ENCODE data around the gene TP53I11.

Gene TP53I11

DNA sequence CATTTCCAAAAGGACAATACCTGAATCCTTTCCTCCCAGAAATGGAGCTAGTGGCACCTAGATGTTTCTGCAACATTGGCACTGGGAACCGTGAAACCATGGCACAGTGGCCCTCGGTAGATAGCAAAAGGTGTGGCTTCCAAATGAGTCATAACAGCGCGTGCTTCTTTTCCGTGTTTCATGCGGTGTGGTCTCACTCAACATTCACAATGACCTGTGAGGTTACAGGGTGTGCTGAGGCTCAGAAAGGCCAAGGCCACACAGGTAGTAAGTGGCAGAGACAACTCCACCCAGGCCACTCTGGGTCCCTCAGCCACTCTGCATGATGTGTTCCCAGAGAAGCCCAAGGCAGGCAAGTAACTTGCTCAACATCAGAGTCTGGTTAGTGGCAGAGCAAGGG is 67.4 kb downstream of the TP53I11 start:
- no peak for DNase-seq

Data from fibroblast of skin of scalp (primary cell).